Activated naive CD4-positive, alpha-beta T cell treated with anti-CD3 and anti-CD28 coated beads, Interleukin-2, amount 50 U/mL, for 24 hours (primary cell): ENCODE measurements around the gene LZTS3.
"Not testable (repeated sequence)": the region's sequence is repeated elsewhere in the genome, so short reads cannot be mapped to it uniquely, and the experiment has no call there.

Source experiments
- H3K27ac Mint-ChIP-seq: one replicate; pipeline ENCODE4 v1.8.0; 2021; ENCODE audit warnings: mild to moderate bottlenecking, mixed read lengths
- H3K27me3 Mint-ChIP-seq: one replicate; pipeline ENCODE4 v1.8.0; 2021; ENCODE audit warnings: mixed read lengths
- H3K36me3 Mint-ChIP-seq: one replicate; pipeline ENCODE4 v1.8.0; 2021; ENCODE audit warnings: mixed read lengths
- H3K4me1 Mint-ChIP-seq: one replicate; pipeline ENCODE4 v1.8.0; 2021; ENCODE audit warnings: mixed read lengths
- H3K4me3 Mint-ChIP-seq: one replicate; pipeline ENCODE4 v1.8.0; 2021; ENCODE audit warnings: mild to moderate bottlenecking, mixed read lengths
- H3K9me3 Mint-ChIP-seq: one replicate; pipeline ENCODE4 v1.8.0; 2021; ENCODE audit warnings: mixed read lengths

Gene LZTS3

GRCh38 chr20:3172933-3173609 is at the start of gene LZTS3:
TSS of gene LZTS3 (minus strand) at chr20:3173549. CDS start at chr20:3167163, 6,386 bp downstream.
- H3K4me1 Mint-ChIP-seq: peaks cover 32% of the 10 kb centered on the region
- peaks cover 1% of the 10 kb centered on the region for H3K36me3 Mint-ChIP-seq
- H3K4me3 Mint-ChIP-seq: peak within 1 kb of the TSS; percentile 86
- H3K9me3 Mint-ChIP-seq: no peaks in the 10 kb centered on the region
- H3K27me3 Mint-ChIP-seq: peaks cover 8% of the 10 kb centered on the region
- peak within 1 kb of the TSS; percentile 30 for H3K27ac Mint-ChIP-seq

- peaks cover 23% of the 10 kb centered on the region for H3K4me1 Mint-ChIP-seq
- no peaks in the 10 kb centered on the region for H3K27me3 Mint-ChIP-seq
- no peak overlapping the region for H3K27ac Mint-ChIP-seq
- H3K36me3 Mint-ChIP-seq: peaks cover 8% of the 10 kb centered on the region
- no peak overlapping the region for H3K4me3 Mint-ChIP-seq
- H3K9me3 Mint-ChIP-seq: no peaks in the 10 kb centered on the region
Measured at GRCh38 chr20:3221398-3222226, 48.3 kb upstream of the LZTS3 start.

GRCh38 chr20:3218307-3218988 is 45.1 kb upstream of the LZTS3 start:
- H3K9me3 Mint-ChIP-seq: no peaks in the 10 kb centered on the region
- peaks cover 12% of the 10 kb centered on the region for H3K36me3 Mint-ChIP-seq
- H3K27ac Mint-ChIP-seq: no peak overlapping the region
- H3K4me3 Mint-ChIP-seq: no peak overlapping the region
- H3K27me3 Mint-ChIP-seq: no peaks in the 10 kb centered on the region
- H3K4me1 Mint-ChIP-seq: peaks cover 22% of the 10 kb centered on the region

- H3K9me3 Mint-ChIP-seq, H3K27ac Mint-ChIP-seq, H3K27me3 Mint-ChIP-seq, H3K36me3 Mint-ChIP-seq, H3K4me3 Mint-ChIP-seq: not testable (repeated sequence)
- H3K4me1 Mint-ChIP-seq: peaks cover 12% of the 10 kb centered on the region
Measured at GRCh38 chr20:3215359-3215917, 42.1 kb upstream of the LZTS3 start.

GRCh38 chr20:3213226-3213625 is 39.9 kb upstream of the LZTS3 start:
- no peak overlapping the region for H3K4me3 Mint-ChIP-seq
- H3K36me3 Mint-ChIP-seq: peaks cover 10% of the 10 kb centered on the region
- no peak overlapping the region for H3K27ac Mint-ChIP-seq
- no peaks in the 10 kb centered on the region for H3K9me3 Mint-ChIP-seq
- H3K4me1 Mint-ChIP-seq: peaks cover 26% of the 10 kb centered on the region
- no peaks in the 10 kb centered on the region for H3K27me3 Mint-ChIP-seq

GRCh38 chr20:3210346-3210745 is 37.0 kb upstream of the LZTS3 start:
- Mint-ChIP-seq H3K27ac (peak overlapping the region; percentile 30), H3K27me3 (no peaks in the 10 kb centered on the region), H3K9me3 (no peaks in the 10 kb centered on the region), H3K4me1 (peaks cover 26% of the 10 kb centered on the region), H3K36me3 (peaks cover 10% of the 10 kb centered on the region), H3K4me3 (peak overlapping the region; percentile 100)

- Mint-ChIP-seq H3K9me3 (no peaks in the 10 kb centered on the region), H3K27me3 (no peaks in the 10 kb centered on the region), H3K27ac (peak overlapping the region; percentile 91), H3K4me1 (peaks cover 26% of the 10 kb centered on the region), H3K4me3 (peak overlapping the region; percentile 100), H3K36me3 (peaks cover 10% of the 10 kb centered on the region)
Measured at GRCh38 chr20:3209946-3210317, 36.6 kb upstream of the LZTS3 start.

GRCh38 chr20:3209257-3209945 is 36.1 kb upstream of the LZTS3 start, which contains the start of gene ITPA:
TSS of gene ITPA (plus strand) at chr20:3209498. CDS start at chr20:3209552, 54 bp downstream.
- Mint-ChIP-seq H3K27ac (peak within 1 kb of the TSS; percentile 91), H3K4me1 (peaks cover 26% of the 10 kb centered on the region), H3K9me3 (no peaks in the 10 kb centered on the region), H3K27me3 (no peaks in the 10 kb centered on the region), H3K4me3 (peak within 1 kb of the TSS; percentile 100), H3K36me3 (peaks cover 10% of the 10 kb centered on the region)

- H3K36me3 Mint-ChIP-seq: peaks cover 8% of the 10 kb centered on the region
- H3K4me1 Mint-ChIP-seq: peaks cover 26% of the 10 kb centered on the region
- H3K27me3 Mint-ChIP-seq: no peaks in the 10 kb centered on the region
- peak overlapping the region; percentile 91 for H3K27ac Mint-ChIP-seq
- peak overlapping the region; percentile 100 for H3K4me3 Mint-ChIP-seq
- no peaks in the 10 kb centered on the region for H3K9me3 Mint-ChIP-seq
Measured at GRCh38 chr20:3208786-3209256, 35.5 kb upstream of the LZTS3 start.

GRCh38 chr20:3204124-3204794 is 30.9 kb upstream of the LZTS3 start, which contains the start of gene DDRGK1:
TSS of gene DDRGK1 (minus strand) at chr20:3204682. CDS start at chr20:3204627, 55 bp downstream.
- Mint-ChIP-seq H3K4me1 (peaks cover 18% of the 10 kb centered on the region), H3K27me3 (no peaks in the 10 kb centered on the region), H3K9me3 (no peaks in the 10 kb centered on the region), H3K27ac (peak within 1 kb of the TSS; percentile 97), H3K36me3 (peaks cover 9% of the 10 kb centered on the region), H3K4me3 (peak within 1 kb of the TSS; percentile 97)

- no peaks in the 10 kb centered on the region for H3K9me3 Mint-ChIP-seq
- no peaks in the 10 kb centered on the region for H3K27me3 Mint-ChIP-seq
- peak overlapping the region; percentile 97 for H3K4me3 Mint-ChIP-seq
- peak overlapping the region; percentile 97 for H3K27ac Mint-ChIP-seq
- H3K4me1 Mint-ChIP-seq: peaks cover 13% of the 10 kb centered on the region
- H3K36me3 Mint-ChIP-seq: peaks cover 9% of the 10 kb centered on the region
Measured at GRCh38 chr20:3203315-3204123, 30.2 kb upstream of the LZTS3 start.

GRCh38 chr20:3202965-3203314 is 29.6 kb upstream of the LZTS3 start:
- H3K27me3 Mint-ChIP-seq: no peaks in the 10 kb centered on the region
- peaks cover 10% of the 10 kb centered on the region for H3K4me1 Mint-ChIP-seq
- H3K4me3 Mint-ChIP-seq: peak overlapping the region; percentile 97
- no peak overlapping the region for H3K27ac Mint-ChIP-seq
- peaks cover 9% of the 10 kb centered on the region for H3K36me3 Mint-ChIP-seq
- no peaks in the 10 kb centered on the region for H3K9me3 Mint-ChIP-seq

- H3K27me3 Mint-ChIP-seq: no peaks in the 10 kb centered on the region
- no peak overlapping the region for H3K4me3 Mint-ChIP-seq
- H3K9me3 Mint-ChIP-seq: no peaks in the 10 kb centered on the region
- peak overlapping the region; percentile 13 for H3K27ac Mint-ChIP-seq
- H3K4me1 Mint-ChIP-seq: peaks cover 20% of the 10 kb centered on the region
- peaks cover 16% of the 10 kb centered on the region for H3K36me3 Mint-ChIP-seq
Measured at GRCh38 chr20:3199976-3200755, 26.8 kb upstream of the LZTS3 start.
